ENCODE data around the gene SLC39A9. TPM values are rescaled to one million over a fixed set of nuclear protein-coding genes. Genes with fewer than 3 reads are reported as not detected.
"Not testable (repeated sequence)": the region's sequence is repeated elsewhere in the genome, so short reads cannot be mapped to it uniquely, and the experiment has no call there.

SLC39A9 gene
- total RNA-seq, 1 experiment from 2014 or later, result 80.2 TPM

GRCh38 chr14:69413483-69413882 lies 15.0 kb downstream of the SLC39A9 start:
- Histone ChIP-seq H3K4me1 (ENCODE audit: control insufficient read depth in 1 of 2, insufficient read depth in 2 of 2, low read length in 2 of 2) (no peaks in the 10 kb centered on the region), H4K20me1 (ENCODE audit: insufficient read depth) (peaks cover 5% of the 10 kb centered on the region; the same call in 1 of the 2 replicates), H3K27ac (ENCODE audit: low read depth, low read length) (no peak overlapping the region), H3K4me3 (replicated peaks in 1 of 2; ENCODE audit: low read depth in 1 of 2, low read length in 2 of 2) (no peak overlapping the region), H3K27me3 (ENCODE audit: insufficient read depth, low read length) (no peaks in the 10 kb centered on the region), H3K9me3 (ENCODE audit: control insufficient read depth in 1 of 2, insufficient read depth in 1 of 2, low read depth in 1 of 2, low read length in 2 of 2) (no peaks in the 10 kb centered on the region), H3K4me2 (ENCODE audit: low read length) (no peak overlapping the region), H3K79me2 (ENCODE audit: insufficient read depth, low read length) (peaks cover 79% of the 10 kb centered on the region), H3K36me3 (ENCODE audit: control insufficient read depth in 1 of 2, insufficient read depth in 2 of 2, low read length in 2 of 2) (no peaks in the 10 kb centered on the region), H2AFZ (ENCODE audit: low read depth, low read length, poor library complexity, severe bottlenecking) (no peak overlapping the region), H3K9ac (ENCODE audit: low read length) (no peak overlapping the region), H3K9me2 (ENCODE audit: insufficient read depth) (no peaks in the 10 kb centered on the region)
- no TSS peak for BruUV-seq (replicated peaks)
- POLR2A ChIA-PET, result no interaction called here
- no peak for TF ChIP-seq EGR1 (IDR thresholded peaks at IDR 0.05; ENCODE audit: low read depth)
- TF ChIP-seq ELF1 (IDR thresholded peaks at IDR 0.05; ENCODE audit: borderline replicate concordance, low read depth), result no peak
- no peak for TF ChIP-seq ATF3 (IDR thresholded peaks at IDR 0.05)
- TF ChIP-seq ZFX (IDR thresholded peaks at IDR 0.05), result no peak
- TF ChIP-seq SP1 (IDR thresholded peaks at IDR 0.05; ENCODE audit: low read depth), result no peak
- TF ChIP-seq SRF (IDR thresholded peaks at IDR 0.05; ENCODE audit: low read depth), result no peak
- RAD21 ChIA-PET (ENCODE audit: low non-redundant PET in 1 of 2, low total read pairs in 2 of 2, uncharacterized antibody in 2 of 2, unreplicated experiment in 2 of 2), result no interaction called here
- no peak for DNase-seq (ENCODE audit: low read depth, low spot score)
- no peak for ATAC-seq
- CTCF ChIA-PET, result no interaction called here
- intact Hi-C loops (cut with micrococcal nuclease), result no loop called here

GRCh38 chr14:69416087-69416486 lies 17.6 kb downstream of the SLC39A9 start:
- RAD21 ChIA-PET (ENCODE audit: low non-redundant PET in 1 of 2, low total read pairs in 2 of 2, uncharacterized antibody in 2 of 2, unreplicated experiment in 2 of 2); H3K4me1 ChIP-seq (ENCODE audit: control insufficient read depth in 1 of 2, insufficient read depth in 2 of 2, low read length in 2 of 2); H3K9me3 ChIP-seq (ENCODE audit: control insufficient read depth in 1 of 2, insufficient read depth in 1 of 2, low read depth in 1 of 2, low read length in 2 of 2); H3K4me2 ChIP-seq (ENCODE audit: low read length); H3K36me3 ChIP-seq (ENCODE audit: control insufficient read depth in 1 of 2, insufficient read depth in 2 of 2, low read length in 2 of 2); H3K27me3 ChIP-seq (ENCODE audit: insufficient read depth, low read length); H3K9ac ChIP-seq (ENCODE audit: low read length); POLR2A ChIA-PET; H3K4me3 ChIP-seq (replicated peaks in 1 of 2; ENCODE audit: low read depth in 1 of 2, low read length in 2 of 2); H4K20me1 ChIP-seq (ENCODE audit: insufficient read depth); CTCF ChIA-PET; H3K9me2 ChIP-seq (ENCODE audit: insufficient read depth); H2AFZ ChIP-seq (ENCODE audit: low read depth, low read length, poor library complexity, severe bottlenecking); H3K27ac ChIP-seq (ENCODE audit: low read depth, low read length); intact Hi-C loops (cut with micrococcal nuclease); BruUV-seq (replicated peaks); ATAC-seq; DNase-seq (ENCODE audit: low read depth, low spot score): not testable (repeated sequence)
- peaks cover 57% of the 10 kb centered on the region for H3K79me2 ChIP-seq (ENCODE audit: insufficient read depth, low read length)
